ENCODE measurements around the gene GCLC. TPM values are rescaled to one million over a fixed set of nuclear protein-coding genes. Genes with fewer than 3 reads are reported as not detected.

Gene GCLC
- total RNA-seq, 1 donor from 2014 or later, result 31.6 TPM

DNA sequence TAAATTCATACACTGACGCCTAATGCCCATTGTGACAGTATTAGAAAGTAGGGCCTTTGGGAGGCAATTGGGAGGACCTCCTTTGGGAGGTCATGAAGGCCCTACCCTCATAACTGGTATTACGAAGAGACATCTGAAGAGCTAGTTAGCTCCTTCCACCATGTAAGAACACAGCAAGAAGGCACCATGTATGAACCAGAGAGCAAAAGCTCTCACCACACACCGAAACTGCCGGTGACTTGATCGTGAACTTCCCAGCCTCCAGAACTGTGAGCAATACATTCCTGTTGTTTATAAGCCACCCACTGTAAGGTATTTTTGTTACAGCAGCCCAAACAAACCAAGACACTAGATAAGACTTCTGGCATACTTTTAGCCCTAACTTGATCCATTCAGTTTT is 41.8 kb downstream of the GCLC start:
- Histone ChIP-seq H3K27ac (ENCODE audit: low read depth, low read length) (no peak overlapping the region), H2AFZ (ENCODE audit: low read depth, low read length) (no peak overlapping the region), H3K9me3 (ENCODE audit: insufficient read depth, low read depth, low read length) (no peaks in the 10 kb centered on the region), H3K27me3 (ENCODE audit: insufficient read depth, low read length) (no peaks in the 10 kb centered on the region), H3K4me3 (ENCODE audit: insufficient read depth, low read depth, low read length) (no peak overlapping the region), H4K20me1 (ENCODE audit: insufficient read depth, low read length) (no peaks in the 10 kb centered on the region), H3K9ac (ENCODE audit: low read length) (no peak overlapping the region), H3K36me3 (ENCODE audit: insufficient read depth, low read length) (peaks cover 17% of the 10 kb centered on the region), H3K4me2 (ENCODE audit: low read length) (no peak overlapping the region), H3K79me2 (ENCODE audit: insufficient read depth, low read length) (no peaks in the 10 kb centered on the region), H3K4me1 (ENCODE audit: insufficient read depth, low read length) (no peaks in the 10 kb centered on the region)
- H3K27me3 Mint-ChIP-seq (ENCODE audit: low read depth, unreplicated experiment), result no peaks in the 10 kb centered on the region
- FAIRE-seq, result no peak
- TF ChIP-seq EZH2 (IDR thresholded peaks at IDR 0.05; ENCODE audit: insufficient read depth, low read length), result no peak
- TF ChIP-seq, protein P1, sequence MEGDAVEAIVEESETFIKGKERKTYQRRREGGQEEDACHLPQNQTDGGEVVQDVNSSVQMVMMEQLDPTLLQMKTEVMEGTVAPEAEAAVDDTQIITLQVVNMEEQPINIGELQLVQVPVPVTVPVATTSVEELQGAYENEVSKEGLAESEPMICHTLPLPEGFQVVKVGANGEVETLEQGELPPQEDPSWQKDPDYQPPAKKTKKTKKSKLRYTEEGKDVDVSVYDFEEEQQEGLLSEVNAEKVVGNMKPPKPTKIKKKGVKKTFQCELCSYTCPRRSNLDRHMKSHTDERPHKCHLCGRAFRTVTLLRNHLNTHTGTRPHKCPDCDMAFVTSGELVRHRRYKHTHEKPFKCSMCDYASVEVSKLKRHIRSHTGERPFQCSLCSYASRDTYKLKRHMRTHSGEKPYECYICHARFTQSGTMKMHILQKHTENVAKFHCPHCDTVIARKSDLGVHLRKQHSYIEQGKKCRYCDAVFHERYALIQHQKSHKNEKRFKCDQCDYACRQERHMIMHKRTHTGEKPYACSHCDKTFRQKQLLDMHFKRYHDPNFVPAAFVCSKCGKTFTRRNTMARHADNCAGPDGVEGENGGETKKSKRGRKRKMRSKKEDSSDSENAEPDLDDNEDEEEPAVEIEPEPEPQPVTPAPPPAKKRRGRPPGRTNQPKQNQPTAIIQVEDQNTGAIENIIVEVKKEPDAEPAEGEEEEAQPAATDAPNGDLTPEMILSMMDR (IDR thresholded peaks at IDR 0.05; ENCODE audit: insufficient read depth, low read depth, low read length), result no peak
- H3K4me3 Mint-ChIP-seq (ENCODE audit: unreplicated experiment), result no peak overlapping the region
- peaks cover 20% of the 10 kb centered on the region for H3K36me3 Mint-ChIP-seq (ENCODE audit: low read depth, unreplicated experiment)
- no peak for DNase-seq (ENCODE audit: low read depth)
- no peaks in the 10 kb centered on the region for H3K9me3 Mint-ChIP-seq (ENCODE audit: unreplicated experiment)
- H3K27ac Mint-ChIP-seq (ENCODE audit: unreplicated experiment), result no peak overlapping the region
- H3K4me1 Mint-ChIP-seq (ENCODE audit: low read depth, unreplicated experiment), result peaks cover 9% of the 10 kb centered on the region

DNA sequence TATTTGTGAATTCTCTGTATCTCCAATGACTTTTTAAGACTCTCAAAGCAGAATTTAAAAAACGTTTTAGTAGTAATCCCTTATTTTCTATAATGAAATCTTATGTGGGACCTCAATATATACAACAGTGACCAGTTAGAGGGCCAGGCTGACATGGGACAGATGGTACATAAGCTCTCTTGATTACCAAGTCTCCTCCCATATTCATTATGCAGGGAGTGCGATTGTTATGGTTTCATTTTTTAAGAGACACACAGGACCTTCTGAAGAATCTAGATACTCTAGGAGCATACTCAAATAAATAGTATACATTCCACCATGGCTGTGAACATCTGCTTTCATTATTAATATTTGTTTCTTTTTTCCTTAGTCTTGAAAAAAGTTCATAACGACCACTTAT is 43.5 kb downstream of the GCLC start:
- Histone ChIP-seq H3K79me2 (ENCODE audit: insufficient read depth, low read length) (no peaks in the 10 kb centered on the region), H3K27ac (ENCODE audit: low read depth, low read length) (no peak overlapping the region), H3K36me3 (ENCODE audit: insufficient read depth, low read length) (peaks cover 14% of the 10 kb centered on the region), H3K4me3 (ENCODE audit: insufficient read depth, low read depth, low read length) (no peak overlapping the region), H4K20me1 (ENCODE audit: insufficient read depth, low read length) (no peaks in the 10 kb centered on the region), H3K4me2 (ENCODE audit: low read length) (no peak overlapping the region), H3K9ac (ENCODE audit: low read length) (no peak overlapping the region), H3K9me3 (ENCODE audit: insufficient read depth, low read depth, low read length) (no peaks in the 10 kb centered on the region), H3K27me3 (ENCODE audit: insufficient read depth, low read length) (no peaks in the 10 kb centered on the region), H2AFZ (ENCODE audit: low read depth, low read length) (no peak overlapping the region), H3K4me1 (ENCODE audit: insufficient read depth, low read length) (peaks cover 11% of the 10 kb centered on the region)
- Mint-ChIP-seq H3K4me3 (ENCODE audit: unreplicated experiment) (no peak overlapping the region), H3K27me3 (ENCODE audit: low read depth, unreplicated experiment) (no peaks in the 10 kb centered on the region), H3K9me3 (ENCODE audit: unreplicated experiment) (no peaks in the 10 kb centered on the region), H3K27ac (ENCODE audit: unreplicated experiment) (no peak overlapping the region), H3K36me3 (ENCODE audit: low read depth, unreplicated experiment) (peaks cover 20% of the 10 kb centered on the region), H3K4me1 (ENCODE audit: low read depth, unreplicated experiment) (peaks cover 19% of the 10 kb centered on the region)
- TF ChIP-seq EZH2 (IDR thresholded peaks at IDR 0.05; ENCODE audit: insufficient read depth, low read length), result no peak
- TF ChIP-seq, protein P1 (IDR thresholded peaks at IDR 0.05; ENCODE audit: insufficient read depth, low read depth, low read length), result no peak
- FAIRE-seq (no peak), DNase-seq (ENCODE audit: low read depth) (no peak)

DNA sequence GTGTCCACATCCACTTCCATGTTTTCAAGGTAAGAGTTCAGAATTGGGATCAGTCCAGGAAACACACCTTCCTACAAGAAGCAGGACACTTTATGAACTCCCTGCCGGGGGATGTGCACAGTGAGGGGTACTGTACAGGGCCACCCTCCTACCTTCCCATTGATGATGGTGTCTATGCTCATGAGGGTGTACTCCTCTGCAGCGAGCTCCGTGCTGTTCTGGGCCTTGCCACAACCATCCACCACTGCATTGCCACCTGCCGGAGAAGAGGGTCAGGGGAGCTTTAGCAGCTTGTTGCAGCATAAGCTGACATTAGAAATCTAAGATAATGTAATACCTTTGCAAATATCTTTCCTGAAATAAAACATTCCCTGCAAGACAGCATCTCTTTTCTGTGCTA is 44.8 kb downstream of the GCLC start:
- Histone ChIP-seq H3K27ac (ENCODE audit: low read depth, low read length) (no peak overlapping the region), H3K4me3 (ENCODE audit: insufficient read depth, low read depth, low read length) (no peak overlapping the region), H2AFZ (ENCODE audit: low read depth, low read length) (no peak overlapping the region), H4K20me1 (ENCODE audit: insufficient read depth, low read length) (no peaks in the 10 kb centered on the region), H3K4me1 (ENCODE audit: insufficient read depth, low read length) (peaks cover 15% of the 10 kb centered on the region), H3K4me2 (ENCODE audit: low read length) (no peak overlapping the region), H3K9me3 (ENCODE audit: insufficient read depth, low read depth, low read length) (no peaks in the 10 kb centered on the region), H3K9ac (ENCODE audit: low read length) (no peak overlapping the region), H3K27me3 (ENCODE audit: insufficient read depth, low read length) (no peaks in the 10 kb centered on the region), H3K79me2 (ENCODE audit: insufficient read depth, low read length) (no peaks in the 10 kb centered on the region), H3K36me3 (ENCODE audit: insufficient read depth, low read length) (peaks cover 9% of the 10 kb centered on the region)
- DNase-seq (ENCODE audit: low read depth) (no peak), FAIRE-seq (no peak)
- Mint-ChIP-seq H3K4me1 (ENCODE audit: low read depth, unreplicated experiment) (peaks cover 33% of the 10 kb centered on the region), H3K27ac (ENCODE audit: unreplicated experiment) (no peak overlapping the region), H3K9me3 (ENCODE audit: unreplicated experiment) (no peaks in the 10 kb centered on the region), H3K36me3 (ENCODE audit: low read depth, unreplicated experiment) (peaks cover 12% of the 10 kb centered on the region), H3K27me3 (ENCODE audit: low read depth, unreplicated experiment) (no peaks in the 10 kb centered on the region), H3K4me3 (ENCODE audit: unreplicated experiment) (no peak overlapping the region)
- TF ChIP-seq, protein P1 (IDR thresholded peaks at IDR 0.05; ENCODE audit: insufficient read depth, low read depth, low read length), result no peak
- TF ChIP-seq EZH2 (IDR thresholded peaks at IDR 0.05; ENCODE audit: insufficient read depth, low read length), result no peak
